Tibial nerve (tissue), 4 donors: Measurements from ENCODE around the gene PIPOX. TPM values are rescaled to one million over a fixed set of nuclear protein-coding genes. Genes with fewer than 3 reads are reported as not detected.
A peak's percentile ranks its signal among the peaks of the same experiment; 100 is the strongest.

Experiments
- DNase-seq, 2 donors: peaks; one replicate each; pipeline ENCODE4 v3.0.0-alpha.2; 2019; ENCODE audit warnings: low spot score in 2 of 2
- H3K27ac ChIP-seq, 4 donors: fragments of 200-600 bp; sonication (generic) in 3 of 4; one replicate each; pipeline ENCODE4 v1.5.1; 2017 to 2019; ENCODE audit warnings: mild to moderate bottlenecking in 1 of 4
- H3K27me3 ChIP-seq, 2 donors: fragments of 200-600 bp; sonication (generic) in 1 of 2; one replicate each; pipeline versions ENCODE4 v1.5.1 to v1.6.0; 2017 to 2019
- H3K36me3 ChIP-seq, 3 donors: fragments of 200-600 bp; sonication (generic); one replicate each; pipeline ENCODE4 v1.5.1; 2018 to 2019
- H3K4me1 ChIP-seq, 4 donors: fragments of 200-600 bp; sonication (generic) in 3 of 4; one replicate each; pipeline ENCODE4 v1.5.1; 2017 to 2019
- H3K4me3 ChIP-seq, 4 donors: fragments of 200-600 bp; sonication (generic) in 3 of 4; one replicate each; pipeline ENCODE4 v1.5.1; 2017 to 2019; ENCODE audit warnings: mild to moderate bottlenecking in 1 of 4, moderate library complexity in 1 of 4
- H3K9me3 ChIP-seq, 4 donors: fragments of 200-600 bp; sonication (generic) in 3 of 4; one replicate each; pipeline ENCODE4 v1.5.1; 2017 to 2019
- CTCF ChIP-seq, 5 experiments: fragments of 200-600 bp in 3 of 5; fragments of 450-650 bp in 2 of 5; sonication (generic) in 3 of 5; IDR thresholded peaks; one replicate each; pipeline ENCODE4 v1.5.1; 2016 to 2019; ENCODE audit warnings: antibody characterized with exemption in 5 of 5, mild to moderate bottlenecking in 3 of 5, moderate library complexity in 2 of 5
- EP300 ChIP-seq, 2 donors: sonication (generic); formaldehyde crosslinking; IDR thresholded peaks; one replicate each; pipeline ENCODE4 v1.6.1; 2017; ENCODE audit warnings: antibody characterized with exemption in 2 of 2, mild to moderate bottlenecking in 1 of 2
- POLR2A ChIP-seq, 2 donors: fragments of 450-650 bp; IDR thresholded peaks; one replicate each; pipeline ENCODE4 v1.6.1; 2017; ENCODE audit warnings: antibody characterized with exemption in 2 of 2, mild to moderate bottlenecking in 2 of 2, moderate library complexity in 2 of 2
- WGBS, 2 donors: methylation state at CpG; one replicate each; pipeline ENCODE4 v1.1.5; 2018; 5-methylcytosine and 5-hydroxymethylcytosine counted together
- total RNA-seq, 4 donors: library from RNA; depleted of rRNA; stranded (reverse); fragments of >200 nt; gene quantifications; one replicate each; pipeline ENCODE4 v1.1.0, GENCODE V29; 2016

PIPOX gene, protein sequence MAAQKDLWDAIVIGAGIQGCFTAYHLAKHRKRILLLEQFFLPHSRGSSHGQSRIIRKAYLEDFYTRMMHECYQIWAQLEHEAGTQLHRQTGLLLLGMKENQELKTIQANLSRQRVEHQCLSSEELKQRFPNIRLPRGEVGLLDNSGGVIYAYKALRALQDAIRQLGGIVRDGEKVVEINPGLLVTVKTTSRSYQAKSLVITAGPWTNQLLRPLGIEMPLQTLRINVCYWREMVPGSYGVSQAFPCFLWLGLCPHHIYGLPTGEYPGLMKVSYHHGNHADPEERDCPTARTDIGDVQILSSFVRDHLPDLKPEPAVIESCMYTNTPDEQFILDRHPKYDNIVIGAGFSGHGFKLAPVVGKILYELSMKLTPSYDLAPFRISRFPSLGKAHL
- total RNA-seq = 1 to 10 TPM in 3 of 4 donors, under 1 TPM in 1; 0.60 to 6.1 (median 2.8) TPM

DNA sequence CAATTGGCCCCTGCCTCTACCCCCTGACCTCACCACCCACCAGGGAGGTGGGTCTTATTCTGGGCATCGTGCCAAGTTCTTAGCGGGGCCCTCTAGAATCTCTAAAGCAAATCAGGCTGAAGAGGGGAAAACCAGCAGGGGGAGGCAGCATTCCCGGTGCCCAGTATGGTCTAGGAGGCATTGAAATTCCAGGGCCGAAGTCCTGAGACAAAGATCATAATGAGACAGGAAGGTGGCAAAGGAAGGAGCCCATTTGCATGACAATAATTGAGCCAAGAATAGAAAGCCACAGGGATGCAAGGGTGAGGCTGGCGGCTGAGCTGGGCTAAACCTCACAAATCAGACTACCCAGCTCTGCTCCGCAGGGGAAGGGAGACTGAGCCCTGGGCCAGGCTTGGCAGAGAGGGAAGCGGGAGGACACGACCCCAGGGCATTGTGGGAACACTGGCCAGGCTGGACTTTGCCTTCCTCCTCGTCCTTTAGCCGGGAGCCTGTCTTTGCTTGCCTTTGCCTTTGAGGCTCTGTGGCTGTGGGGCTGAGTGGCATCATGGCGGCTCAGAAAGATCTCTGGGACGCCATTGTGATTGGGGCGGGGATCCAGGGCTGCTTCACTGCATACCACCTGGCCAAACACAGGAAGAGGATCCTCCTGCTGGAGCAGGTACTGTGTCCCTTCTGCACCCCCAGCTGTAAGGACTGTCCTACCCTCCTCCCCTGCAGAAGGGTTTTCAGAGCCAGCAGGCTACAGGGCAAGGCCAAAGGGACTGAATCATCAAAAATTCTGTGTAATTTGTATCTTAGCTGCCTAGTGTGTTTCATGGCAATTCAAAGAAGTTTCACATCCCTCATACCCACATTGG is at the start of gene PIPOX:
Gene PIPOX, plus strand, starts transcription at position 463 of the 860 bp plus-strand sequence. Its CDS starts 85 bp downstream, at position 548.
- H3K4me1 ChIP-seq = peaks cover 0 to 22% (median 13%) of the 10 kb centered on the region in 4 donors
- TF ChIP-seq CTCF (IDR thresholded peaks at IDR 0.05) (no peak), POLR2A (IDR thresholded peaks at IDR 0.05) (no peak), EP300 (IDR thresholded peaks at IDR 0.05) (peak in 1 of 2 donors; percentile 25)
- H3K27ac ChIP-seq = peak within 1 kb of the TSS in 3 of 4 donors; percentile 3 to 68 (median 30)
- DNase-seq = no peak
- H3K4me3 ChIP-seq = peak within 1 kb of the TSS in 1 of 4 donors; percentile 31
- no peaks in the 10 kb centered on the region for H3K36me3 ChIP-seq
- 31 to 34% methylated on average over 13 of the region's 13 CpGs for WGBS, 2 donors
- no peaks in the 10 kb centered on the region for H3K27me3 ChIP-seq
- no peaks in the 10 kb centered on the region for H3K9me3 ChIP-seq

- Histone ChIP-seq H3K4me3 (no peak overlapping the region), H3K36me3 (no peaks in the 10 kb centered on the region)
- WGBS, 2 donors = 84 to 88% methylated on average over 10 to 13 of the region's 13 CpGs
Measured at GRCh38 chr17:28993645-28994426, 49.1 kb upstream of the PIPOX start.

GRCh38 chr17:28996554-28997096 is 46.3 kb upstream of the PIPOX start:
- H3K27me3 ChIP-seq = peaks cover 0 to 8% of the 10 kb centered on the region in 2 donors

More at GRCh38 chr17:28993645-28994426, 49.1 kb upstream of the PIPOX start:
- TF ChIP-seq EP300 (IDR thresholded peaks at IDR 0.05) = no peak
- no peak for TF ChIP-seq POLR2A (IDR thresholded peaks at IDR 0.05)
- no peak for TF ChIP-seq CTCF (IDR thresholded peaks at IDR 0.05)
- Histone ChIP-seq H3K9me3 (no peaks in the 10 kb centered on the region), H3K27me3 (peaks cover 0 to 8% of the 10 kb centered on the region in 2 donors), H3K27ac (no peak overlapping the region), H3K4me1 (no peaks in the 10 kb centered on the region)
- no peak for DNase-seq

DNA sequence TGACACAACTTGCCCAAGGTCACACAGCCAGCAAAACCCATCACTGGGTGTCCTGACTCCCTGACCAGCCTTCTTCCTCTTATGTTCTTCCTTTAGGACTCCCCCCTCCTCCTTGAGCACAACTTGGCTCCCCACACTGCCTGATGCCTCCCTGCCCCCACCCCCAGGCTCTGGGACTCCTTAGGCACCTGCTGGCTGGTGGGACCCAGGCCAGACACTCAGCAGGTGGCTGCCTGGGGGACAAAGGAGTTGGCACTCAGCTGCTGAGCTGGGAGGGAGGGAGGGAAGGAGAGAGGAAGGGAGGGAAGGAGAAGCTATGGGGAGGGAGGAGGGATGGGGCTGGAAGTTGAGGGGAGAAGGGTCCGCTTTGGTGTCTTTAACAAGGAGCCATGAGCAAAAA is 45.1 kb upstream of the PIPOX start:
- TF ChIP-seq POLR2A (IDR thresholded peaks at IDR 0.05) (no peak), EP300 (IDR thresholded peaks at IDR 0.05) (no peak), CTCF (IDR thresholded peaks at IDR 0.05) (no peak)
- Histone ChIP-seq H3K27ac (no peak overlapping the region), H3K27me3 (peaks cover 0 to 20% of the 10 kb centered on the region in 2 donors), H3K4me3 (no peak overlapping the region), H3K9me3 (peaks cover 0 to 6% (median 0%) of the 10 kb centered on the region in 4 donors), H3K36me3 (no peaks in the 10 kb centered on the region), H3K4me1 (no peaks in the 10 kb centered on the region)
- no peak for DNase-seq
- WGBS, 2 donors = 93 to 94% methylated on average over 1 of the region's 1 CpG

More at GRCh38 chr17:28996554-28997096, 46.3 kb upstream of the PIPOX start:
- H3K27ac ChIP-seq = no peak overlapping the region
- H3K4me1 ChIP-seq = no peaks in the 10 kb centered on the region
- H3K9me3 ChIP-seq = peaks cover 0 to 6% (median 0%) of the 10 kb centered on the region in 4 donors
- TF ChIP-seq EP300 (IDR thresholded peaks at IDR 0.05) (no peak), CTCF (IDR thresholded peaks at IDR 0.05) (no peak), POLR2A (IDR thresholded peaks at IDR 0.05) (no peak)
- H3K4me3 ChIP-seq = no peak overlapping the region
- no peak for DNase-seq
- no peaks in the 10 kb centered on the region for H3K36me3 ChIP-seq
- 41 to 49% methylated on average over 5 of the region's 5 CpGs for WGBS, 2 donors
